ENCODE results near the gene HSPG2. TPM values are rescaled to one million over a fixed set of nuclear protein-coding genes. Genes with fewer than 3 reads are reported as not detected.

The HSPG2 gene
- total RNA-seq, 4 donors from 2014 or later, result 75.7 to 239 (median 96.8) TPM

DNA sequence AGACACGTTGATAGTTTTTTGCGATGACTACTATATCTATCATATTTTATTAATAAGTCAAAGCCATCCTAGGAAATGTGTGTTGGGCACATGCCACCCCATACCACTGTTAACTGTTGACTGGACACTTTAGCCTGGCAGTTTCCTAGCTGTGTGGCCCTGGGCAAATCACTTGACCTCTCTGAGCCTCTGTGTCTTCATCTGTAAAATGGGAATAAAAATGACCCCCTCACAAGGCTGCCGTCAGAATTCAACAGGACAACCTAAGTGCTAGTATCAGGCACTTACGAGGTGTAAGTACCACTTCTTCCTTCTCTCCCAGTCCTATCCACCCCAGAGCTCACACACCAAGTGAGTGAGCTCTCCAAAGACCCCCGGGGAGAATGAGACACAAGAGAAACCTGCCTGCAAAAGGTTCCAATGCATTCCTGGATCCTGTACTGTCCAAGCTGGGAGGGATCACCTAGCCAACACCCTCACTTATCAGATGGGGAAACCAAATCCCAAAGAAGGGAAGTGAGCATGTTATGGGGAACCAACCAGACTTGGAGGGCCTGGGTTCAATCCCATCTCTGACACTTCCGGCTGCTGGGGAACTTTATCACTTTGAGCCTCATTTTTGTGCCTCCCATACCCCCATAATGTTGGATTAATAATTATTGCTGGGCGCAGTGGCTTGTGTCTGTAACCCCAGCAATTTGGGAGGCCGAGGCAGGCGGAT, 24.9 kb downstream of the HSPG2 start:
- whole genome bisulfite sequencing, 2 donors, result 66 to 83% methylated on average over 9 of the region's 9 CpGs
- intact Hi-C loops (cut with DNase I), result loop anchor here (5.0 kb wide), 1 partner anchor 40 kb away; no protein-coding TSS in a partner anchor
- H3K4me1 ChIP-seq, result peaks cover 61 to 84% of the 10 kb centered on the region in 2 donors

DNA sequence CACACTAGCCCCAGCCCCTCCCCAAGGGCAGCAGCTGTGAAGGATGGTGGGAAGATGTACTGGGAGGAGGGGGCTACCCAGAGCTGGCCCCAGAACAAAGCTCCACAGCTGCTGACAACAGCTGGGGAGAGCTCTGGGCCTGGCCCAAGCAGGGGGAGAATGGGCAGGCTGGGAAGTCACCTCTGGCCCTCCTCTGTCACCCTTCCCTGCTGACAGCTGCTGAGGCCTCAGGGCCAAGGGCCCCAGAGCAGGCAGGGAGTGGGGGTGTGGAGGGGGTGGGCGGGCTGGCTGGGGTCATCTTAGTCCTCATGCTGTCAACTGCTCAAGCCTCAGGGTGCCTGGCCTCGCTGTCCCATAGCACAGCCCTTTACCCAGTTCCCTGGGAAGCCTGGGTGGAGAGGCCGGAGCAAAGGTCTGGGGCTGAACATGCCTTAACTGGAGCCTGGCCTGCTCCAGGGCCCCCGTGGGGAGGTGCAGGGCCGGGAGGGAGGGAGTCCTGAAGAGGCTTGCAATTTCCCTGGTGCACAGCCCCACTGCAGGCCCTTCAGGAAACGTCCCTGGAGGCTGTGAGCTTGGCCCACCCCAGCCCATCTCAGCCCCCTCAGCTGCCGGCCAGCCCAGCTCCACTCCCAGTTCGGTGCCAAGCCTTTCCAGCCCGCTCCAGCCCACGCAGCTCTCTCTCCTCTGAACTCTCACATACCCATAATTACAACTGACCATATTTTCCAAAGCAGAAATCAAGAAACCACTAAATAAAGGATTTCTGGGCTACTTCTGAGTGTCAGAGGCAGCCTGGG, 25.7 kb downstream of the HSPG2 start:
- intact Hi-C loops (cut with DNase I), result loop anchor here (5.0 kb wide), 1 partner anchor 41 kb away; no protein-coding TSS in a partner anchor
- Histone ChIP-seq H3K27me3 (no peaks in the 10 kb centered on the region), H3K27ac (peak overlapping the region; percentile 57 to 81 (median 58)), H3K4me1 (peaks cover 61 to 92% of the 10 kb centered on the region in 2 donors), H3K36me3 (no peaks in the 10 kb centered on the region), H3K9me3 (no peaks in the 10 kb centered on the region), H3K4me3 (replicated peaks in 1 of 3) (no peak overlapping the region)
- no peak for TF ChIP-seq POLR2A (IDR thresholded peaks at IDR 0.05)
- TF ChIP-seq, protein P1, sequence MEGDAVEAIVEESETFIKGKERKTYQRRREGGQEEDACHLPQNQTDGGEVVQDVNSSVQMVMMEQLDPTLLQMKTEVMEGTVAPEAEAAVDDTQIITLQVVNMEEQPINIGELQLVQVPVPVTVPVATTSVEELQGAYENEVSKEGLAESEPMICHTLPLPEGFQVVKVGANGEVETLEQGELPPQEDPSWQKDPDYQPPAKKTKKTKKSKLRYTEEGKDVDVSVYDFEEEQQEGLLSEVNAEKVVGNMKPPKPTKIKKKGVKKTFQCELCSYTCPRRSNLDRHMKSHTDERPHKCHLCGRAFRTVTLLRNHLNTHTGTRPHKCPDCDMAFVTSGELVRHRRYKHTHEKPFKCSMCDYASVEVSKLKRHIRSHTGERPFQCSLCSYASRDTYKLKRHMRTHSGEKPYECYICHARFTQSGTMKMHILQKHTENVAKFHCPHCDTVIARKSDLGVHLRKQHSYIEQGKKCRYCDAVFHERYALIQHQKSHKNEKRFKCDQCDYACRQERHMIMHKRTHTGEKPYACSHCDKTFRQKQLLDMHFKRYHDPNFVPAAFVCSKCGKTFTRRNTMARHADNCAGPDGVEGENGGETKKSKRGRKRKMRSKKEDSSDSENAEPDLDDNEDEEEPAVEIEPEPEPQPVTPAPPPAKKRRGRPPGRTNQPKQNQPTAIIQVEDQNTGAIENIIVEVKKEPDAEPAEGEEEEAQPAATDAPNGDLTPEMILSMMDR (IDR thresholded peaks at IDR 0.05), result no peak
- WGBS, 2 donors, result 47 to 50% methylated on average over 5 to 6 of the region's 10 CpGs
- DNase-seq, result no peak

More for the DNA sequence above, 24.9 kb downstream of the HSPG2 start:
- no peaks in the 10 kb centered on the region for H3K27me3 ChIP-seq
- no peak overlapping the region for H3K4me3 ChIP-seq (replicated peaks in 1 of 3)
- H3K9me3 ChIP-seq, result no peaks in the 10 kb centered on the region
- H3K27ac ChIP-seq, result peak overlapping the region; percentile 57 to 81 (median 58)
- no peak for TF ChIP-seq POLR2A (IDR thresholded peaks at IDR 0.05)
- TF ChIP-seq, protein P1 (IDR thresholded peaks at IDR 0.05), result no peak
- H3K36me3 ChIP-seq, result no peaks in the 10 kb centered on the region
- DNase-seq, result no peak

DNA sequence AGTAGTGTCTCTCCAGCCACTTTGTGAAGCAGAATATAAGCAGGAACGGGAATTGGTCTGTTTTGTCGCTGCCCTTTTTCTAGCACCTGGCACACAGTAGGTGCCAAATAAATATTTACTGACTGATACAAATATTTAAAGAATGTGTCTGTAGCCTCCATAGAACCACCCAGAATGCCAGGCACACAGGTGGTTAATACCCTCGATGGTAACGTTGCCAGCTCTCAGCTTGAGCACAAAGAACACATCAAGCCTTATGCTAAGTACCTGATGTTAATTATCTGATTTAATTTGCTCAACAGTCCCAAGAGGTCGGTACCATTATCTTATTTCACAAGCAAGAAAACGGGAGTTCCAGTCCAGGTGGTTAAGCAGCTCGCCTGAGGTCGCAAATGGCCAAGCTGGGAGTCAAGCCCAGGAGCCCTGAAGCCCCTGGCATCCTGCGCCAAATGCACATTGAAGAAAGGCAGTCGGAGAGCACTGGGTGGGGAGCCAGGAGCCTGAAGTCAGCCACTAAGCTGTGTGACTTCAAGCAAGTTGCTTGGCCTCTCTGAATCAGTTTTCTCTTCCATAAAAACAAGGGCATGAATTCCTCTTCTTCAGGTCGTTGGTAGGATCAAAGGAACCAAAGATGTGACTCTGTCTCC, 26.4 kb downstream of the HSPG2 start:
- intact Hi-C loops (cut with DNase I), result loop anchor here (5.0 kb wide), 1 partner anchor 42 kb away; no protein-coding TSS in a partner anchor
- peaks cover 58 to 93% of the 10 kb centered on the region in 2 donors for H3K4me1 ChIP-seq
- TF ChIP-seq, protein P1 (IDR thresholded peaks at IDR 0.05), result no peak
- no peak for TF ChIP-seq POLR2A (IDR thresholded peaks at IDR 0.05)
- WGBS, 2 donors, result 74 to 79% methylated on average over 11 of the region's 11 CpGs
- no peak overlapping the region for H3K4me3 ChIP-seq (replicated peaks in 1 of 3)
- H3K27ac ChIP-seq, result peak overlapping the region; percentile 72 to 81 (median 72)
- no peak for DNase-seq
- no peaks in the 10 kb centered on the region for H3K9me3 ChIP-seq
- H3K36me3 ChIP-seq, result no peaks in the 10 kb centered on the region
- H3K27me3 ChIP-seq, result no peaks in the 10 kb centered on the region

DNA sequence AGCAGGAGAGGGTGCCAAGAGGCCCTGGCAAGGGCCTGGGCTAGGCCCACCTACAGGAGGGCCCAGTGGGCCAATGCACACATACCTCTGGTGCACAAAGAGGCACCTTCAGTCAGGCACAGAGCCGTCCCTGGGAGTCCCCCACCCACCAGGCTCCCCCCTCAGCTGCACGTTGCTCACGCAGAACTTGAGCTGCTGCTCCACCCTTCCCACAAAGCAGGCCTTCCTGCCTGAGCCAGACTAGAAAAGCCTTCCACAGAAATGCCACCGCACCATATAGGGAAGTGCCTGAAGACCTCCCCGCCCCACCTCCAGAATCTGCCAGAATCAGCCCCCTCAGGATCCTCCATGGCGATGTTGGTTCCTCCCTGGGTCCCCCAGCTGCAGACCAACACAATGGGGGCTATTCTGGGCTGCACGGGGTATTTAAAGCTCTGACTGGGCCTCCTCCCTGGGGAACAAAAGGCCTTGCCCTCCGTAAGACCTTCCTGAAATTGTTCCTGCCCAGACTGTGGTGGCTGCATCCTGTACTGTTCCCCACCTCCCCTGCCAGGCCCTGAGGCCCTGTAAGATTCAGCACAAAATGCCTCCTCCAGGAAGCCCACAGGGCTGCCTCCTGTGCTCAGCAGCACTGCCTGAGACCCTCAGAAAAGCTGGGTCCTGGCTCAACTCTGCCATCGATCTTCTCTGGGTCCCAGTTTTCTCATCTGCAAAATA, 27.2 kb downstream of the HSPG2 start:
- DNase-seq, result peak; percentile 61 to 69
- WGBS, 2 donors, result 29 to 31% methylated on average over 7 to 8 of the region's 9 CpGs
- H3K4me1 ChIP-seq, result peaks cover 50 to 92% of the 10 kb centered on the region in 2 donors

More for the DNA sequence above, 27.2 kb downstream of the HSPG2 start:
- no peaks in the 10 kb centered on the region for H3K9me3 ChIP-seq
- H3K4me3 ChIP-seq (replicated peaks in 1 of 3), result no peak overlapping the region
- H3K27ac ChIP-seq, result peak overlapping the region; percentile 72 to 81 (median 72)
- intact Hi-C loops (cut with DNase I), result loop anchor here (5.0 kb wide), 1 partner anchor 42 kb away; no protein-coding TSS in a partner anchor
- TF ChIP-seq, protein P1 (IDR thresholded peaks at IDR 0.05), result no peak
- no peak for TF ChIP-seq POLR2A (IDR thresholded peaks at IDR 0.05)
- no peaks in the 10 kb centered on the region for H3K27me3 ChIP-seq
- no peaks in the 10 kb centered on the region for H3K36me3 ChIP-seq

Data from thyroid gland (tissue), 4 donors.